NCI-H748 treated with DMSO at 0.1 percent for 48 hours (cell line): ENCODE measurements around the gene MYADML2.

Source experiments
- DNase-seq: peaks from one replicate; lab custom pipeline; 2025; lab: John Stamatoyannopoulos, UW

MYADML2 gene

GRCh38 chr17:81899514-81900166 is 47.4 kb downstream of the MYADML2 start:
- no peak for DNase-seq

GRCh38 chr17:81898885-81899284 is 48.1 kb downstream of the MYADML2 start:
- no peak for DNase-seq

- no peak for DNase-seq
These were observed 48.8 kb downstream of the MYADML2 start for GRCh38 chr17:81898029-81898866.

- no peak for DNase-seq
These were observed 51.6 kb downstream of the MYADML2 start for GRCh38 chr17:81895400-81895799.

- no peak for DNase-seq
These were observed 55.8 kb downstream of the MYADML2 start for GRCh38 chr17:81891303-81891552.

- DNase-seq: no peak
These were observed 56.4 kb downstream of the MYADML2 start for GRCh38 chr17:81890447-81891302.
